Tibial nerve (tissue), 4 donors: ENCODE measurements around the gene LRRC8D. TPM values are rescaled to one million over a fixed set of nuclear protein-coding genes. Genes with fewer than 3 reads are reported as not detected.

Experiments
- DNase-seq, 2 donors: peaks; one replicate each; pipeline ENCODE4 v3.0.0-alpha.2; 2019; ENCODE audit warnings: low spot score in 2 of 2
- H3K27ac ChIP-seq, 4 donors: fragments of 200-600 bp; sonication (generic) in 3 of 4; one replicate each; pipeline ENCODE4 v1.5.1; 2017 to 2019; ENCODE audit warnings: mild to moderate bottlenecking in 1 of 4
- H3K27me3 ChIP-seq, 2 donors: fragments of 200-600 bp; sonication (generic) in 1 of 2; one replicate each; pipeline versions ENCODE4 v1.5.1 to v1.6.0; 2017 to 2019
- H3K36me3 ChIP-seq, 3 donors: fragments of 200-600 bp; sonication (generic); one replicate each; pipeline ENCODE4 v1.5.1; 2018 to 2019
- H3K4me1 ChIP-seq, 4 donors: fragments of 200-600 bp; sonication (generic) in 3 of 4; one replicate each; pipeline ENCODE4 v1.5.1; 2017 to 2019
- H3K4me3 ChIP-seq, 4 donors: fragments of 200-600 bp; sonication (generic) in 3 of 4; one replicate each; pipeline ENCODE4 v1.5.1; 2017 to 2019; ENCODE audit warnings: mild to moderate bottlenecking in 1 of 4, moderate library complexity in 1 of 4
- H3K9me3 ChIP-seq, 4 donors: fragments of 200-600 bp; sonication (generic) in 3 of 4; one replicate each; pipeline ENCODE4 v1.5.1; 2017 to 2019
- CTCF ChIP-seq, 5 experiments: fragments of 200-600 bp in 3 of 5; fragments of 450-650 bp in 2 of 5; sonication (generic) in 3 of 5; IDR thresholded peaks; one replicate each; pipeline ENCODE4 v1.5.1; 2016 to 2019; ENCODE audit warnings: antibody characterized with exemption in 5 of 5, mild to moderate bottlenecking in 3 of 5, moderate library complexity in 2 of 5
- EP300 ChIP-seq, 2 donors: sonication (generic); formaldehyde crosslinking; IDR thresholded peaks; one replicate each; pipeline ENCODE4 v1.6.1; 2017; ENCODE audit warnings: antibody characterized with exemption in 2 of 2, mild to moderate bottlenecking in 1 of 2
- POLR2A ChIP-seq, 2 donors: fragments of 450-650 bp; IDR thresholded peaks; one replicate each; pipeline ENCODE4 v1.6.1; 2017; ENCODE audit warnings: antibody characterized with exemption in 2 of 2, mild to moderate bottlenecking in 2 of 2, moderate library complexity in 2 of 2
- WGBS, 2 donors: methylation state at CpG; one replicate each; pipeline ENCODE4 v1.1.5; 2018; 5-methylcytosine and 5-hydroxymethylcytosine counted together
- total RNA-seq, 4 donors: library from RNA; depleted of rRNA; stranded (reverse); fragments of >200 nt; gene quantifications; one replicate each; pipeline ENCODE4 v1.1.0, GENCODE V29; 2016

Gene LRRC8D
- total RNA-seq, 4 donors from 2014 or later, result 11.1 to 19.0 (median 15.3) TPM

GRCh38 chr1:89812992-89813391 is 7.8 kb upstream of the LRRC8D start:
- 70 to 83% methylated on average over 1 of the region's 1 CpG for WGBS, 2 donors
- H3K4me3 ChIP-seq, result no peak overlapping the region
- H3K4me1 ChIP-seq, result peaks cover 0 to 9% (median 3%) of the 10 kb centered on the region in 4 donors
- no peaks in the 10 kb centered on the region for H3K36me3 ChIP-seq
- DNase-seq, result no peak
- no peaks in the 10 kb centered on the region for H3K9me3 ChIP-seq
- H3K27me3 ChIP-seq, result no peaks in the 10 kb centered on the region
- no peak overlapping the region for H3K27ac ChIP-seq
- TF ChIP-seq EP300 (IDR thresholded peaks at IDR 0.05), result no peak
- no peak for TF ChIP-seq CTCF (IDR thresholded peaks at IDR 0.05)
- no peak for TF ChIP-seq POLR2A (IDR thresholded peaks at IDR 0.05)

DNA sequence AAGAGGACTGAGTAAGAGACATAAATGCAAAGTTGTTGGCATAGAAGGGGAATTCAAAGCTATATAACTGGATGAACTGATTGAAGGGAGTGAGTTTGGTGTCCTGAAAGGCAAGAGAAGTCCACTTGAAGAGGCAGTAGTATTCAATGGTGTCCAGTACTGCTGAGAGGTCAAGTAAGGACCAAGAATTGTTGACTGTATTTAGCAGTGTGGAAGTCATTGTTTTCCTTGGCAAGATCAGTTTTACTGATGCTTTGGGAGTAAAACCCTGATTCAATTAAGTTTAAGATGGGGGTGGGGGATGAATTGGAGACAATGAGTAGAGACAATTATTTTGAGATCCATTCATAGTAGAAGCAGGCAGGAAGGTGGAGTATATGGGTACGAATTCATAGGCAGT is 5.8 kb upstream of the LRRC8D start:
- peaks cover 0 to 12% (median 0%) of the 10 kb centered on the region in 4 donors for H3K4me1 ChIP-seq
- no peak for DNase-seq
- H3K36me3 ChIP-seq, result no peaks in the 10 kb centered on the region
- TF ChIP-seq EP300 (IDR thresholded peaks at IDR 0.05), result no peak
- TF ChIP-seq POLR2A (IDR thresholded peaks at IDR 0.05), result no peak
- no peak for TF ChIP-seq CTCF (IDR thresholded peaks at IDR 0.05)
- 76 to 89% methylated on average over 1 of the region's 1 CpG for WGBS, 2 donors
- H3K27me3 ChIP-seq, result no peaks in the 10 kb centered on the region
- no peak overlapping the region for H3K4me3 ChIP-seq
- H3K9me3 ChIP-seq, result no peaks in the 10 kb centered on the region
- H3K27ac ChIP-seq, result no peak overlapping the region

DNA sequence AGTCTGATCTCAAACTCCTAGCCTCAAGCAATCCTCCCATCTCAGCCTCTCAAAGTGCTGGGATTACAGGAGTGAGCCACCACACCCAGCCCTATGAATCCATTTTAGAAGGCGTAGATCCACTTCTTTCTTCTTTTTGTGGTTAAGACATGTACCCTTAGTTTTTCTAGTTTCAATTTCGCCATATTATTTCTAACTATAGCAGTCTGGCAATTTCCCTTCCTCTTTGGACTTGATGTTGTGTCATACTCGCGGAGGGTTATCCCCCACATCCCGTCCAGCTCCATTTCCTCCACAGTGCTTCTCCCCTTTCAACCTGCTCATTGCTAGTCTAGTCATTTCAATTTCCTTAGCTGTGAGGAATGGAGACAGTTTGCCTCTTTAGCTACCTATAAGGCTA is 5.2 kb upstream of the LRRC8D start:
- H3K27ac ChIP-seq, result no peak overlapping the region
- H3K4me1 ChIP-seq, result peaks cover 0 to 15% (median 0%) of the 10 kb centered on the region in 4 donors
- TF ChIP-seq POLR2A (IDR thresholded peaks at IDR 0.05) (no peak), CTCF (IDR thresholded peaks at IDR 0.05) (no peak), EP300 (IDR thresholded peaks at IDR 0.05) (peak in 1 of 2 donors; percentile 68)
- H3K4me3 ChIP-seq, result no peak overlapping the region
- no peaks in the 10 kb centered on the region for H3K9me3 ChIP-seq
- peak in 1 of 2 donors; percentile 17 for DNase-seq
- WGBS, 2 donors, result 81 to 86% methylated on average over 5 of the region's 5 CpGs
- no peaks in the 10 kb centered on the region for H3K27me3 ChIP-seq
- no peaks in the 10 kb centered on the region for H3K36me3 ChIP-seq

DNA sequence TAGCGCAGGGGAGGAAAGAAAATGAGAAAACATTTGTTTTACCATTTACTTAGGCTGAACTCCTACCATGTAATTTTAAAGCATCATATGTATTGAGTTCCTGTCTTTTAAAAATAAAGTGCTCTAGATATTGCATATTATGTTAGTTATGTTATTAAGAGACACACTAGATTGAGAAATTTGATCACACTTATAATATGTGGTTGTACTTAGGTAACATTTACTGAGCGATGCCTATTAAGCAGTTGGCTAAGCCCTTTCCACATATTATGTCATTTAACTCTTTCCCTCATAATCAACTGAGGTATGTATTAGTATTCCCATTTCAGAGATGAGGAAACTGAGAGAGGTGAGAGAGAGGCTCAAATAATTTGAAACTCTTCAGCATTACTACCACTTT is 4.5 kb upstream of the LRRC8D start:
- H3K4me3 ChIP-seq, result no peak overlapping the region
- H3K27me3 ChIP-seq, result no peaks in the 10 kb centered on the region
- 80 to 91% methylated on average over 2 of the region's 2 CpGs for WGBS, 2 donors
- H3K9me3 ChIP-seq, result no peaks in the 10 kb centered on the region
- no peak overlapping the region for H3K27ac ChIP-seq
- H3K4me1 ChIP-seq, result peaks cover 0 to 11% (median 0%) of the 10 kb centered on the region in 4 donors
- DNase-seq, result no peak
- TF ChIP-seq EP300 (IDR thresholded peaks at IDR 0.05), result no peak
- TF ChIP-seq POLR2A (IDR thresholded peaks at IDR 0.05), result no peak
- TF ChIP-seq CTCF (IDR thresholded peaks at IDR 0.05), result no peak
- H3K36me3 ChIP-seq, result no peaks in the 10 kb centered on the region

GRCh38 chr1:89821322-89822108 is 683 bp downstream of the LRRC8D start:
- no peaks in the 10 kb centered on the region for H3K27me3 ChIP-seq
- H3K9me3 ChIP-seq, result no peaks in the 10 kb centered on the region
- peak overlapping the region; percentile 55 to 86 (median 73) for H3K27ac ChIP-seq
- peak overlapping the region; percentile 65 to 93 (median 86) for H3K4me3 ChIP-seq
- DNase-seq, result no peak
- peaks cover 0 to 26% (median 10%) of the 10 kb centered on the region in 4 donors for H3K4me1 ChIP-seq
- no peaks in the 10 kb centered on the region for H3K36me3 ChIP-seq
- no peak for TF ChIP-seq EP300 (IDR thresholded peaks at IDR 0.05)
- TF ChIP-seq POLR2A (IDR thresholded peaks at IDR 0.05), result no peak
- TF ChIP-seq CTCF (IDR thresholded peaks at IDR 0.05), result peak in 1 of 5 experiments; percentile 26
- 1% methylated on average over 32 to 36 of the region's 73 CpGs for WGBS, 2 donors
